NCI-H82 treated with DMSO at 0.1 percent for 48 hours (cell line): ENCODE measurements around the gene SAMD10.
"Not testable (repeated sequence)": the region's sequence is repeated elsewhere in the genome, so short reads cannot be mapped to it uniquely, and the experiment has no call there.

ENCODE experiments used
- DNase-seq: peaks from one replicate; lab custom pipeline; 2025; ENCODE audit not compliant: unreplicated experiment; lab: John Stamatoyannopoulos, UW

SAMD10 gene

DNA sequence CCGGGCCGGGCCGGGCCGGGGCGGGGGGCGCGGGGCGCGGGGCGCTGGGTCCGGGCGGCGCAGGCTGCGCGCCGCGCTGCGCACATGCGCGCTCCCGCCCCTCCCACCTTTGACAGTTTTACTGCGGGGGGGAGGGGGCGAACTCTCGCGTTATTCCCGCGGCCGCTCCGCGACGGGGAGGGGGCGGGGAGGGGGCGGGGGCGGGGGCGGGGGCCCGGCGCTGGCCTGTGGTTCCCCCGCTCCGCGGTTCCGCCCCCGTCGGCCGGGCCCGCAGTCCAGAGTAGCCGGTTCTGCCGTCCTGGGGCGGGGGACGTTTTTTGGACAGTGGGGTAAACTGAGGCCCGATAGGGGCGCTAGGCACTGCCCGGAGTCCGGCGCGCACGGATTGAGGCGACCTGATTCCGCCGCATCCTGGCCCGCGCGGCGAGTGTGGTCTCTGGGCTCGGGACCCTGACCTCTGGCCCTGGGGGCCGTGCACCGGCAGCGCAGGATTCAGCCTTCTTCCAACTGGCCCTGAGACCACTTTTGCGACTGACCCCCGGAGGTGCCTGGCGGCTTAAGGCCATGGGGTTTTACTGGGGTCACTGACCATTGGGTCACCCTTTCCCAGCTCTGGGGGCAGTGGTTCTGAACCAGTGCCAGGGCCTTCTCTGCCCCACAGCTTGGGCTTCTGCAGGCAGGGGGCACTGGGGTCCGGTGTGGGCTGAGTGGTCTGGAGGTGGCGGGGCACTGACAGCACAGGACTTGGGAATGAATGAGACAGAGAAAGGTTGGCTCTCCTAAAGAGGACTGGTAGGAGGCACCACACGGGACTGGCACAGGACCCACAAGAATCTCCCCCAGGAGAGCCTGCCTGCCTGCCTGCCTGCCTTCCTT lies 9.4 kb downstream of the SAMD10 start, which contains the start of gene ZNF512B:
Gene ZNF512B, minus strand, starts transcription at position 93 of the 876 bp plus-strand sequence. CDS start 1,980 bp downstream, outside the sequence.
- DNase-seq, result peak; percentile 37

DNA sequence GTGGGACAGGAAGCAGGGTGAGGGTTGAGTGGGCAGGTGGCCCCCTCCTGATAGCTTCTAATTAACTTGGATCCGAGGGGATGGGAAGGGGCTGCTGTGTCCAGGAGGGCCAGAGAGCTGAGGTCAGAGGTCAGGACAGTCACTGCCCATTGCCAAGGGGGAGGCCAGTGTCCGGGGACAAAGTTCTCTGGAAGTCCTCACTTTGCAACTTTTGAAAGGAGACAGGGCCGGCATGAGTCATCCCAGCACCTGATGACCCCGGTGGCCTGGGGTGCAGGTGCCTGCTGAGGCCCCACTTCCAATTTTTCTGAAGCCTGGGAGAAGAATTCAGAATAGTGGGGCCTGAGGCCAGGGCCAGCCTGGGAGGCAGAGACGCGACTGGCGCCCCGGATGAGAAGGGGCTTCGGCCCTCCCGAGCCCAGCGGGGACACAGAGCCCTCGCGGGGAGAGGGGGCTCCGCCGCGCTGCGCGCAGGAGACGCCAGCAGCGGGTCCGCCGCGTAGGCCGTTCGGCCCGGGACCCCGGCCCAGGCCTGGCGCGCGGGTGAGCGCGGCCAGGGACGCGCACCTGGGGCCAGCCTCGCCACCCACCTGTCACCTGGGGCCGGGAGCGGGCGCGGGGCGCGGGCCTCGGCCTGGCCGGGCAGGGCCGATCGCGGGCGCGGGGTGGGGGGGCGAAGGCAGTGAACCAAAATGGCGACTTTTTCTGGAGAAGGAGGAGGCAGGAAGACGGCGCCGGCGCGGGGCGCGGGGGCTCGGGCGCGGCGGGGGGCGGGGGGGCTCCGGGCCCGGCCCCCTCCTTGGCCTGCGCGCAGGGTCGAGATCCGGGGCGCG lies 10.3 kb downstream of the SAMD10 start:
- no peak for DNase-seq

DNA sequence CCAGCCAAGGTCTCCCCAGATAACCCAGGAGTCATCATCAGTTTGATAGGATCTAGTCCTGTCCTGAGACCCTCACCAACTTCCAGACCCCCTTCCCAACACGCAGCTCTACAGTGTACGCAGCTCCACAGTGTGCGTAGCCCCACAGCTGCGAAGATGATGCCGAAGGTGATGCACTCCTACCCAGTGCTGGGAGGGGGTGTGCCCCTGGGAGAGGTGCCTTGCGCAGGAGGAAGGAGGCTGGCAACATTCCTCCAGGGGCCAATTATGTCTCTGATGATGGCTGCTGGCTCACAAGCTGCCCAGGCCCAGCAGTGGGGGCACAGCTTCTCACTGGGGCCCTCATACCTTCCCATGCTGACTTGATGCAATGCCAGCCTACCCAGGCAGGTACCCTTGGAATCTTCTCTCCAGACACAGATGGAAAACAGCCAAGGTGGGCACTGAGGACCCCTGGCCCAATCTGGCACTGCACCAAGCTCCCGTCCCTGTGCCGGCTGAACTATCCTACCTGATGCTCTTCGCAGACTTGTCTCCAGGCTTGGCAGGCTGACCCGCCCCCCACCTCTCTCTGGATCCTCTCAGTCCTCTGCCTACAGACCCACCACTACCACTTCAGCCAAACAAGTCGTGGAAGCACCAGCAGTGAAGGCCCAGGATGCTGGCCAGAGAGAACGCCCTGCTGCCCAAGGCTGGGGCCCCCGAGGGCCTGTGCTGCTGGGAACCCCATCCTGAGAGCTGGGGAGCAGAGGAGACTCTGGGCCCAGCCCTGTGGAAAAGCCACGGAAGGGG lies 11.1 kb downstream of the SAMD10 start:
- no peak for DNase-seq

DNA sequence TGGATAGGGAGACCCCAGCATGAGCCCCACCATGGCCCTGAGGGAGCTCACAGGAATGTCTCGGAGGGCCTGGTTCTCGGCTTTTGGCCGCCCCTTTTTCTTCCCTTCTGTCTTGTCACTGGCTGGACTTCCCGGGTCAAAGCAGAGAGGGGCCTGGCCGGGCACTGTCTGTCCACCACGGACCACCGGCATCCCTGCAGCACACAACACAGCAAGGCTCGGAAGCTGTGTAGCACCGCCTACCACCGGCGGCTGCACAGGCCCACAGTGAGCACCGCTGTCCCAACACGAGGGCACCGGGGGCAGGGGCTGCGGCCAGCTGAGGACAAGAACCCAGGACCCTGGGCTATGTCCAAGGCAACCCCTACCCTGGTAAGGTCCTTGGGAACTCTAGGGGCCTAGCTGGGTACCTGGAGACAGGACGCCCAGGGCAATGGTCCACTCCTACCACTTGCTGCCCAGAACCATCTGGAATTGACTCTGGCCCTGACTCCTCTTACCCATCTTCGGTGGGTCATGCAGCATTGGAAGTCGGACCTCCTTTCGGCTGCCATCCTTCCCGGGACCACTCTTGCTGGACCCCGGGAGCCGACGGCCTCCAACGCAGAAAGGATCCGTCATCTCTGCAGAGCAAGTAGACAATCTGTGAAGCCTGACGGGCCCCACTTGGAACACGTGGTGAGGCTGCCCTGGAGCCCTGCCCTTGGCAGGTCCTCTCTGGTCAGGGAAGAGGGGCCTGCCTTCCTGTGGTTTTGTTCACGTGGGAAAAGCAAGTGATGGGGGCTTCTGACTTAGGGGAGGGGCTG lies 11.9 kb downstream of the SAMD10 start:
- DNase-seq, result no peak

DNA sequence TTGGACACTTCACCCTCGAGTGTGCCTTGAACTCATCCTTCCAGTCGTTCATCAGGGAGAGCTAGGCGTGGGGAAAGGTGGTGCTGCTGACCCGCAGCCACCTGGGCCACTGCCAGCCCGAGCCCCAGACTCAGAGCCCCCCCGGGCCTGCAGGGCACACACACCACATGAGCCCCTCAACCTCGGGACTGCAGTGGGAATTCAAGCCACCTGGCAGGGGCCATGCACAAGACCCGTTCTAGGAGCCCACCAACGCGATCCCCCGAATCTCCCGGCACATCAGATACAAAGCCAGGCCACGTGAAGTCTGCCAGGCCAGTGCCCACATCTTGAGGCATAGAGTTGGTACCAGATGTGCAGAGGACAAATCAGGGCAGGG lies 12.5 kb downstream of the SAMD10 start:
- no peak for DNase-seq

DNA sequence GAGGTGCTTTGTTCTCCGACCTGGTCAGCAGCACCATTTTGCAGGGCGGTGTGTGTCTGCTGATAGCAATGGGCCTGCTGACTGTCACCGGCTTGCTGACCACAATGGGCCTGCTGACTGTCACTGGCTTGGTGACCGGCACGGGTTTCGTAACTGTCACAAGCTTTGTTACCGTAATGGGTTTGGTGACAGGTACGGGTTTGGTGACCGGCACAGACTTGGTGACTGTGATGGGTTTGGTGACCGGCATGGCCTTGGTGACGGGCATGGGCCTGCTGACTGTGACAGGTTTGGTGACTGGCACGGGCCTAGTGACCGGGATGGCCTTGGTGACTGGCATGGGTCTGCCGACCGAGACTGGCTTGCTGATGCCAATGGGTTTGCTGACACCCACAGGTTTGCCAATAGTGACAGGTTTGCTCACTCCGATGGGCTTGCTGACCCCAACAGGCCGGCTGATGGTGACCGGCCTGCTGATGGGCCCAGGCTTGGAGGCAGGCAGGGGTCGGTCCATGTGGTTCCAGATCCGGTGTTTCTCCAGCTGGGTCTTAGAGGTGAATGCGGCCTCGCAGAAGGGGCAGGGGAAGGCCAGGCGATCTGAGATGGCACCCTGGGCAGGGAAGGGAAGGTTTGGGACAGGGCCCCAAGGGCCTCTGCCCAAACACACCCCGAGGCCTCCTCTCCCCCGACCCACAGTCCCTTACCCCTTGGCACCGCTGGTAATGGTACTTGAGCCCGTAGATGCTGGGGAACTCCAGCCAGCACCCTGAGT lies 13.1 kb downstream of the SAMD10 start:
- no peak for DNase-seq

DNA sequence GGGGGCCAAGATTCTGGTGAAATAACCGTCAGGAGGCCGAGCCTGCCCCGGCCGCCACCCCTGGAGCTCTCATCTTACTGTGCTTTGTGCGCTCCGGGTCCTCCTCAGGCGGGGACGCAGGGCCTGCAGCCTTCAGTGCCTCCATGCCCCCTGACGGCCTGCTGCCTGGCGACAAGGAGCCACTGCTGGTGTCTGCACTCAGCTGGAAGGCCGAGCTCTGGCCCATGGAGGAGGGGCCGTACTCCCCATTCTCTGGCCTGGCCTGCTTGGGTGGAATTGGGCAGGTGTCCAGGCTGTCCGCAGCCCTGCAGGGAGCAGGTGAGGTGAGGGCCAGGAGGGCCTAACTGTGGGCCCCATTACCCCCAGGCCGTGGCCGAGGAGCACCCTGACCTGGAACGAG lies 15.0 kb downstream of the SAMD10 start:
- DNase-seq, result no peak

DNA sequence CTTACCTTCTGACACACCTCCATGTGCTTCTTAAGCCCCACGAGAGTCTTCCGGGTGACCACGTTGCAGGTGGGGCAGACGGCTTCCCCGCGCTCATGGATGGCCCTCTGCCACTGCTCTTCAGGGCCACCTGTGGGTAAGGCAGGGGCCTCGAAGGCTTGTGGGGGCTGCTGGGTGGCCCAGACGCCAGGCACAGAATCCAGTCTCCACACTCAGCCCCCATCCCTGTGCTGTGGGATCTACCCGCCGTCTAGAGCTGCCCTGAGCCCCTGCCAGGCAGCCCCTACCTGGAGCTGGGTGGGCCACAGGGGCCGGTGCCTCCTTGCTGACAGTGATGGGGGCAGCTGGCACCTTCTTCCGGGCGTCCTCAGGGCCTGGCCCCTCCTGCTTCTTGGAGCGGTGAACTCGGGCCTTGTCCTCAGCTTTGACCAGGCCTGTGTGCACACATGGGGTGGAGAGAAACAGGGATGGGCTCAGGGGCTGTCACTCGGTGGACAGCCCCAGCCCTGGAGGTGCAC lies 15.6 kb downstream of the SAMD10 start:
- no peak for DNase-seq

DNA sequence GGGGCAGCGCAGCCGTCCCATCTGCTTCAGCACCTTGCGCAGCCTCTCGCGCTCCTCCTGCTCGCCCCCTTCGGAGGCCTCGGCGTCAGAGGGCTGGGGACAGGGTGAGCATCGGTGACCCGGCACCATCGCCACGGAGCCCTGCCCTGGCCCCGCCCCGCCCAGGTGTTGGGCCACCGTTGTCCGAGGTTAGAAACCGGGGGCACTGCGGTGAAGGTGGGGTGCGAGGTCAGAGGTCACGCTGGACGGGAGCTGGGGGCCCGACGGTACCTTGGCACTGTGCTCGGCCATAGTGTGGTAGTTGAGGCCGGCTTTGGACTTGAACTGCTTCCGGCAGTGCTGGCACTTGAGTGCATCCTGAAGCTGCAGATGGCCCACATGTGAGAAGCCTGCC lies 16.1 kb downstream of the SAMD10 start:
- DNase-seq, result no peak

DNA sequence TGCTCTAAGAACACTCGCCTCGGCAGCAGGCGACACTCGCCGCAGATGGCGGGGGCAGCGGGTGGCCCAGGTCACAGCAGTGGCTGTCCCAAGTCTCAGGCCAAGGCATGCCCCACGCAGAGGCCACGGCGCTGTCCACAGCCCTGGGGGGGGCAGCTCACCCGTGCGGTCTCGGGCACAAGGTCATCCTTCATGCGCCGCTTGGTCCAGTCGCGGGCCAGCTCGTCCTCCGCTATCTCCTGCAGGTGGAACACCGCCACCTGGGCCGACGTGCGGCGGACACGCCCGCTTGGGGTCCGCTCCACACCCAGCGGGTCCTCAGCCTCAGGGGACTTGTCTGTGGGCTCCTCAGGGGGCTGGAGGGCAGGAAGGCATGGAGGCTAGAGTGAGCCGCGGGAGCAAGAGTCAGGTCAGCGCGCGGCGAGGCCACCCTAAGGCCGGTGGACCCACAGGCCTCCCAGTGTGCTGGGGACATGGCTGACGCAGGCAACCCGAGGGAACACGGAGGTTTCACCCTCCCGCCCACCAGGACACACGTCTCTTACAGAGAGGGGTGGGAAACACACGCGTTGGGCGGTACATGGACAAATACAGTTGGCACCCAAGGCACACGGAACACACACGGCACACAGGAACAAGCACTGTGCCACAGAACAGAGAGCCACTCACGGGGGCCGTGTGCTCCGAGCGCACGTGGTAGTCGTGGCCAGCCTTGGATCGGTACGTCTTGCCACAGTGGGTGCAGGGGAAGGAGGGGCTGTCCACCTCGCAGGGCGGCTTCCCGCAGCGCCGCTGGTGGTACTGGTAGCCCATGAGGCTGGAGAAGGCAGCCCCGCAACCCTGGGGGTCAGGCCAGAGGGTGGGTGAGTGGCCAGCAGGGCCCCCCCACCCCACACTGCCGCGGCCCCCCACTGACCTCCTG lies 16.8 kb downstream of the SAMD10 start:
- no peak for DNase-seq

DNA sequence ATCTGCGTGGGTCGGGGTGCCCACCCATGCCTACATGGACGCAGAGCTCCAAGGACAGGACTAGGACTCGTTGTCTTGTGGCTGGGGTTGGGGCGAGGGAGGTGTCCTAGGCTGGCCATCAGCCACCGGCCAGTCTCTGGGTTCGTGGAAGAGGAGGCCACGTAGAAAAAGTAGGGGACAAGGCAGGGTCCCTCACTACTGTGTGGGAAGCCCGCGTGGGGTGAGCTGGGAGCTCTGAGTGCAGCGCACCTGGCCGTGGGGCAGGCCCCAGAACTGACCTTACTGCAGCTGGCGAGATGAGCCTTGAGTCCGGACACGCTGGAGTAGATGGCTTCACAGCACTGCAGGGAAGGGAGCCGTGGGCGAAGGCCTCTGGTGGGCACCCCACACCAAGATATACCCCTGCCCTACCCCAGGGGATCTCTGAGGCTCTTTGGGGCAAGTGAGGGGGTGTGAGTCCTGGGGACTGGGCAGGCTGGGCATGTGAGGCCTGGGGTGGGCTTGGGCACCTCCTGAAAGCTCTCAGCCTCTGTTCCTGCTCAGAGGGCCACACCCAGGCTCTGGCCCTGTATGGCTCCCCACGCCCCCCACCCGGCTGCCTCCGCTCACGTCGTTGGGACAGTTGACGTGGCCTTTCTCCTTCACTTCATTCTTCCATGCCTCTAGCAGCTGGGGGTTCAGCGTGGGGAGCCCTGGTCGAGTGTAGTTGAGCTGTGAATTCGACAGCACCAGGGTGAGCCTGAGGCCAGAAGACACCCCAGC lies 17.6 kb downstream of the SAMD10 start:
- no peak for DNase-seq

DNA sequence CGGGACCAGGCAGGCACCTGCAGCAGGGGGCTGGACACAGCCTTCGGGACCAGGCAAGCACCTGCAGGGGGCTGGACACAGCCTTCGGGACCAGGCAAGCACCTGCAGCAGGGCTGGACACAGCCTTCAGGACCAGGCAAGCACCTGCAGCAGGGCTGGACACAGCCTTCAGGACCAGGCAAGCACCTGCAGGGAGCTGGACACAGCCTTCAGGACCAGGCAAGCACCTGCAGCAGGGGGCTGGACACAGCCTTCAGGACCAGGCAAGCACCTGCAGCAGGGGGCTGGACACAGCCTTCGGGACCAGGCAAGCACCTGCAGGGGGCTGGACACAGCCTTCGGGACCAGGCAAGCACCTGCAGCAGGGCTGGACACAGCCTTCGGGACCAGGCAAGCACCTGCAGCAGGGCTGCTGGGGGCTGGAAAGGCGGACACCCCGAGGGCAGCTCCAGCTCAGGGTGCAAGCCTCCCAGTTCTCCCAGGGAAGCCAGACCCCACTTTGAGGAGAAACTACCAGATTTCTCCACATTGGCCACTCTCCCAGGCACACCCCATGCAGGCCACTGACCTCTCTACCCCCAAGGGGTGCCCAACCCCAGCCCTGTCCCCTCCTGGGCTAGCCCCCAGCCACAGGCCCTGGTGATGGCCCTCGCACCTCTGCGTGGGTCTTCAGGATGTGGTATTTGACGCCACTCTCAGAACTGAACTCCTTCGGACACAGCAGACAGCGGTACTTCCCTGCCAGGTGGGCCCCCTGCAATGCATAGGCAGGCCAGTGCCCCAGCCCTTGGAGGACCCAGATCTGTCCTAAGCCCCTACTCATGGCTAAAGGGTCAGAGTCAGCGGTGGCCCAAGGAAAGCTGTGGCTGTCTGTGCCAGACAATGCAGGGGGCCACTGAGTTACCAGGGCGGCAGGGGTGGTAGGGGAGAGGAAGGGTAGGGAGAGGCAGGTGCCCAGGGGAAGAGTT lies 18.5 kb downstream of the SAMD10 start:
- not testable (repeated sequence) for DNase-seq

DNA sequence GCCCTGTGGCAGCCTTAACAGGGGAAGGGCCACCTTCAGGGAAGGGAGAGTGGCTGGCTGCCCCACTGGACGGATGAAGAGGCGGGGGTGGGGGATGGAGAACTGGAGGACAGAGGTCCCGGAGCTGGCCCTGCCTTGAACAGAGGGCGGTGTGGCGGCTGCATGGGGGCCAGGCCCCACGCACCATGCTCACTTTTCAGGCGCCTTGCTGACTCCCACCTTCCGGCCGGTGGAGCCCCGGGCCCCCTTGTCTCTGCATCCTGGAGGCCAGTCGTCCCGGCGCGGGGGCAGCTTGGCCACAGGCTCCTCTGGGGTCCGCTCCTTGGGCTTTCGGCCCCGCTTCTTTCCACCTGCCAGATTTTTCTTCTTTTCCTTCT lies 19.8 kb downstream of the SAMD10 start:
- no peak for DNase-seq

DNA sequence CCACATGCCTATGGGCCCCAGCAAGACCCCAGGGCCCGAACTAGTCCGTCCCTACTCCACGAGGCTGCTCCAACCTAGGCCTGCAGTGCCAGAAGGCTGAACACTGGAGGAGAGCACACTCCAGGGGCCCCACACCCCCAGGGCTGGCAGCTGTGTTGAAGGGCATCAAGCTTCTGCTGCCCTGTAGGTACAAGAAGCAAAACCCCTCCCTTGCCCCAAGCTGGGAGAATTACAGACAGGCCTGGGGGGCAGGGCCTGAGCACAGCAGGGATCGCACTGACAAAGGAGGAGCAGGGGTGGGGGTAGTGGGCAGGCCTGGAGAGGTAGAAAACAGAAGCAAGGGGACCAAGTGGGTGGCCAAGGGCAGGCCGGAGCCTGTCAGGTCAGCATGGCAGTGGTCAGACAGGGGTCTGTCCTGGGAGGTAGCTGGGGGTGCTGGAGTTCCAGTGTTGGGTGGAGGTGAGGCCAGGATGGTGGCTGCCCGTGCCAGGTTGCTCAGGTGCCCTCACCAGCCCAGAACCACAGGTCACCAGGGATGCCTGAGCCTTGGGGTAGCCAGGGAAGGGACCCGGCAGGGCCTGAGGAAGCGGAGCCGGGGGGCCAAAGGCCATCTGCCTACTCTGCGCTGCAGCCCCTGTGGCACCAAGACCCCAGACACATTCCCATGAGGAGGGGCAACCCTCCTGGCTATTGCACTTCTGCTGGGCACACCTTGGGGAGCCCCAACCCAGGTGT lies 20.3 kb downstream of the SAMD10 start:
- DNase-seq, result no peak

DNA sequence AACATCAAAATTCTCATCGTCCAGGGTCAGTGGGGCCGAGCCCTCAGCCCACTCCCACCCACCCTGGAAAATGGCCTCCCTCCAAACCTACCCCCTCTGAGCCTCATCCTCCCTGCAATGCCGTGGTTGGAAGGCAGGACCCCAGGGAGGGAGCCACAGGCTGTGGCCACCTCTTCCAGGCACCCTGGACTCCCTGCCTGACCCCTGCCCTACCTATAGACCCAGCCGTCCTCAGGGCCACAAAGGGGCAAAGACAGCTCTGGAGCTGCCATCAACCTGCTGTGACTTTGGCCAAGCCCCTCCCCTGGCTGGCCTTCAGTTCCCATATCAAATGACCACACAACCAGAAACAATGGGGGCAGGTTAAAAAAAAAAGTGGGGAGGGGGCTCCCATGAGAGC lies 21.0 kb downstream of the SAMD10 start:
- DNase-seq, result no peak
